GM19397 (cell line): Measurements from ENCODE around the gene CHST13.
"Not testable (repeated sequence)": the region's sequence is repeated elsewhere in the genome, so short reads cannot be mapped to it uniquely, and the experiment has no call there.

Experiments
- ATAC-seq: cut with Tn5 transposase; IDR thresholded peaks from one replicate; pipeline ENCODE4 v1.9.1; 2021; ENCODE audit warnings: mild to moderate bottlenecking, moderate library complexity; ENCODE audit not compliant: unreplicated experiment

Gene CHST13

DNA sequence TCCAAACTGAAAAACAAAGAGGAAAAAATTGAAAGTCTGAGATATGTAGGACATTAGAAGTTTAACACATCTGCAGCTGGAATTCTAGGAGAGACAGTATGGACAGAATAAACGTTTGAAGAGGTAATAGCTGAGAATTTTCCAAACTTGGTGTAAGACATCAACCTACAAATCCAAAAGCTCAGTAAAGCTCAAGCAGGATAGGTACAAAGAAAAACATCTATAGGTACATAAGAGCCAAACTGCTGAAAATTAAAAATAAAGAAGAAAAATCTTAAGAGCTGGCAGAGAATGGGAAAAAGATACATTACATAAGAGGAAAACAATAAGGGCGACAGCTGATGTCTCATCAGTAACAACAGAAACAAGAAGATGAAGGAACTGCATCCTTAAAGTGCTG, 57.6 kb downstream of the CHST13 start:
- no peak for ATAC-seq

DNA sequence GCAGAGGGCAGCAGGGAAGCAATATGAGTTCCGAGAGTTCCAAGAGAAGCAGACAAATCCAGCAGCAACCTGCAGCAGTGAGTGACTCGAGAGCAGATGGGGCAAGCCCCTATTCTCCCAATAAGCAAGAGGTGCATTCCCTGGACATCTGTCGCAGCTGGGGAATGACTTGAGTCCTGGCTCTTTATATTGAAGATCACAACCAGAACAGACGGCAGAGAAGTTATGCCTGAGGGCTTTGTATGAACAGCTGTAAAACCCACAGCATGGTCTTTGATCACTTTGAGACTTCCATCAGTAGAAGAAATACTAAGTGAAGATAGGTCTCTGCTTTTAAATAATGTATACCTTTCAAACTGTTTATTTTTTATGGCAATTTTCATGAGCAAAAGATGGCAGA, 58.4 kb downstream of the CHST13 start:
- no peak for ATAC-seq

DNA sequence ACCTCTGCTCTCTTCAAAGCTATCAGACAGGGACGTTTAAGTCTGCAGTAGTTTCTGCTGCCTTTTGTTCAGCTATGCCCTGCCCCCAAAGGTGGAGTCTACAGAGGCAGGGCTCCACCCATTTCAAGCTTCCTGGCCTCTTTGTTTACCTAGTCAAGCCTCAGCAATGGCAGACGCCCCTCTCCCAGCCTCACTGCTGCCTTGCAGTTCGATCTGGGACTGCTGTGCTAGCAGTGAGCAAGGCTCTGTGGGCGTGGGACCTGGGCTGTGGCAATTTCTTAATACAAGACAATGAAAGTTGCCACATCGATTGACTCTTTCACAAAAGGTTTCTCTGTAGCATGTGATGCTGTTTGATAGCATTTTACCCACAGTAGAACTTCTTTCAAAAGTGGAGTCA, 67.6 kb downstream of the CHST13 start:
- not testable (repeated sequence) for ATAC-seq
